HFFc6 (cell line): ENCODE measurements around the gene PEAK3. TPM values are rescaled to one million over a fixed set of nuclear protein-coding genes. Genes with fewer than 3 reads are reported as not detected.

Experiments
- DNase-seq: peaks from one replicate; pipeline ENCODE4 v3.0.0-alpha.2; 2018
- H3K27ac Mint-ChIP-seq: 2 replicates; pipeline ENCODE4 v1.8.0; 2020; ENCODE audit warnings: mild to moderate bottlenecking, mixed read lengths
- H3K27me3 Mint-ChIP-seq: 2 replicates; pipeline ENCODE4 v1.8.0; 2021; ENCODE audit warnings: mild to moderate bottlenecking, moderate library complexity, mixed read lengths; ENCODE audit not compliant: insufficient read depth
- H3K36me3 Mint-ChIP-seq: 2 replicates; pipeline ENCODE4 v1.8.0; 2021; ENCODE audit warnings: low read depth, mixed read lengths
- H3K4me1 Mint-ChIP-seq: 2 replicates; pipeline ENCODE4 v1.8.0; 2020; ENCODE audit warnings: low read depth, mixed read lengths
- H3K4me3 Mint-ChIP-seq: 2 replicates; pipeline ENCODE4 v1.8.0; 2020; ENCODE audit warnings: mild to moderate bottlenecking, moderate library complexity, mixed read lengths
- H3K9me3 Mint-ChIP-seq: 2 replicates; pipeline ENCODE4 v1.8.0; 2020; ENCODE audit warnings: mild to moderate bottlenecking, mixed read lengths
- CTCF ChIP-seq: fragments of 200-600 bp; sonication (generic); IDR thresholded peaks from 2 replicates; pipeline ENCODE4 v1.5.0; 2021; ENCODE audit warnings: antibody characterized with exemption, mild to moderate bottlenecking
- total RNA-seq, 6 experiments: library from RNA; stranded (reverse); fragmentation: NEBNext Ultra II Directional; extraction: Animal tissue kit (Norgen Biotek cat#: 25700); gene quantifications; 2 replicates in 1 of 6; 3 replicates in 5 of 6; pipeline ENCODE4 v1.2.3, GENCODE V29; 2021

Gene PEAK3
- total RNA-seq, 6 experiments from 2014 or later, result 0.07 to 0.53 (median 0.36) TPM

- TF ChIP-seq CTCF, result no peak
- peak overlapping the region; percentile 97 for H3K4me3 Mint-ChIP-seq
- peak; percentile 77 for DNase-seq
- H3K36me3 Mint-ChIP-seq, result peaks cover 29% of the 10 kb centered on the region
- no peaks in the 10 kb centered on the region for H3K9me3 Mint-ChIP-seq
- peaks cover 30% of the 10 kb centered on the region for H3K27me3 Mint-ChIP-seq
- peak overlapping the region; percentile 85 for H3K27ac Mint-ChIP-seq
- peaks cover 40% of the 10 kb centered on the region for H3K4me1 Mint-ChIP-seq
These were observed 11.3 kb downstream of the PEAK3 start for GRCh38 chr19:2270423-2271233.

GRCh38 chr19:2270157-2270422, 11.9 kb downstream of the PEAK3 start:
- no peak for DNase-seq
- peaks cover 27% of the 10 kb centered on the region for H3K36me3 Mint-ChIP-seq
- no peaks in the 10 kb centered on the region for H3K9me3 Mint-ChIP-seq
- peak overlapping the region; percentile 88 for H3K27ac Mint-ChIP-seq
- TF ChIP-seq CTCF, result no peak
- H3K4me1 Mint-ChIP-seq, result peaks cover 38% of the 10 kb centered on the region
- H3K4me3 Mint-ChIP-seq, result peak overlapping the region; percentile 89
- H3K27me3 Mint-ChIP-seq, result peaks cover 28% of the 10 kb centered on the region

- peaks cover 23% of the 10 kb centered on the region for H3K36me3 Mint-ChIP-seq
- H3K4me3 Mint-ChIP-seq, result peak overlapping the region; percentile 89
- H3K4me1 Mint-ChIP-seq, result peaks cover 34% of the 10 kb centered on the region
- DNase-seq, result peak; percentile 97
- peak overlapping the region; percentile 88 for H3K27ac Mint-ChIP-seq
- peaks cover 24% of the 10 kb centered on the region for H3K27me3 Mint-ChIP-seq
- no peaks in the 10 kb centered on the region for H3K9me3 Mint-ChIP-seq
- TF ChIP-seq CTCF, result no peak; the same call in 1 of the 2 replicates
These were observed 12.5 kb downstream of the PEAK3 start for GRCh38 chr19:2269244-2270156.

- TF ChIP-seq CTCF, result no peak
- H3K36me3 Mint-ChIP-seq, result peaks cover 17% of the 10 kb centered on the region
- H3K27ac Mint-ChIP-seq, result peak overlapping the region; percentile 48
- peaks cover 18% of the 10 kb centered on the region for H3K27me3 Mint-ChIP-seq
- peak overlapping the region; percentile 89 for H3K4me3 Mint-ChIP-seq
- H3K4me1 Mint-ChIP-seq, result peaks cover 28% of the 10 kb centered on the region
- no peaks in the 10 kb centered on the region for H3K9me3 Mint-ChIP-seq
- no peak for DNase-seq
These were observed 13.1 kb downstream of the PEAK3 start for GRCh38 chr19:2268861-2269243.

- Mint-ChIP-seq H3K27ac (peak overlapping the region; percentile 48), H3K9me3 (no peaks in the 10 kb centered on the region), H3K36me3 (peaks cover 15% of the 10 kb centered on the region), H3K4me1 (peaks cover 24% of the 10 kb centered on the region), H3K27me3 (peaks cover 17% of the 10 kb centered on the region), H3K4me3 (peak overlapping the region; percentile 89)
- TF ChIP-seq CTCF, result no peak
- DNase-seq, result no peak
These were observed 13.5 kb downstream of the PEAK3 start for GRCh38 chr19:2268480-2268830.
